GM12891 (cell line): Measurements from ENCODE around the gene SPTBN1.

Experiments
- POLR2AphosphoS5 ChIP-seq: IDR thresholded peaks from 2 replicates; pipeline ENCODE4 v1.6.1; 2011; ENCODE audit warnings: low read depth, low read length, control low read depth
- POU2F2 ChIP-seq: IDR thresholded peaks from 2 replicates; pipeline ENCODE4 v1.6.1; 2011; ENCODE audit warnings: low read depth, mild to moderate bottlenecking, control low read depth, low read length, moderate library complexity
- TAF1 ChIP-seq: IDR thresholded peaks from 2 replicates; pipeline ENCODE4 v1.6.1; 2011; ENCODE audit warnings: low read depth, low read length, control low read depth

- TF ChIP-seq TAF1 (no peak), POLR2AphosphoS5 (no peak), POU2F2 (no peak)
Measured at GRCh38 chr2:54503828-54504227, 47.7 kb downstream of the SPTBN1 start.
